Measurements from ENCODE around the gene BOK. TPM values are rescaled to one million over a fixed set of nuclear protein-coding genes. Genes with fewer than 3 reads are reported as not detected.
"Not testable (repeated sequence)": the region's sequence is repeated elsewhere in the genome, so short reads cannot be mapped to it uniquely, and the experiment has no call there.

The BOK gene
- total RNA-seq, 2 experiments from 2014 or later: 0.09 to 0.64 TPM

- ChIA-PET POLR2A (no interaction called here), CTCF (no interaction called here)
- Mint-ChIP-seq H3K4me3 (no peak overlapping the region), H3K27me3 (no peaks in the 10 kb centered on the region), H3K27ac (no peak overlapping the region), H3K4me1 (no peaks in the 10 kb centered on the region), H3K9me3 (ENCODE audit: low read depth) (no peaks in the 10 kb centered on the region), H3K36me3 (ENCODE audit: low read depth) (peaks cover 2% of the 10 kb centered on the region)
- DNase-seq (no peak), ATAC-seq (no peak)
- intact Hi-C loops (cut with DNase I, micrococcal nuclease): no loop called here
These were observed 13.5 kb downstream of the BOK start for GRCh38 chr2:241571821-241572620.

GRCh38 chr2:241572915-241573651, 14.5 kb downstream of the BOK start:
- H3K36me3 Mint-ChIP-seq (ENCODE audit: low read depth); H3K27ac Mint-ChIP-seq; H3K9me3 Mint-ChIP-seq (ENCODE audit: low read depth); H3K4me3 Mint-ChIP-seq; intact Hi-C loops (cut with DNase I, micrococcal nuclease); H3K4me1 Mint-ChIP-seq; CTCF ChIA-PET; ATAC-seq; POLR2A ChIA-PET; H3K27me3 Mint-ChIP-seq; DNase-seq: not testable (repeated sequence)

- Mint-ChIP-seq H3K9me3 (ENCODE audit: low read depth) (no peaks in the 10 kb centered on the region), H3K4me1 (no peaks in the 10 kb centered on the region), H3K27me3 (no peaks in the 10 kb centered on the region), H3K27ac (no peak overlapping the region), H3K36me3 (ENCODE audit: low read depth) (peaks cover 5% of the 10 kb centered on the region), H3K4me3 (no peak overlapping the region)
- DNase-seq (no peak), ATAC-seq (no peak)
- POLR2A ChIA-PET: no interaction called here
- CTCF ChIA-PET: no interaction called here
- intact Hi-C loops (cut with DNase I, micrococcal nuclease): no loop called here
These were observed 15.2 kb downstream of the BOK start for GRCh38 chr2:241573741-241574140.

GRCh38 chr2:241574911-241575623, 16.5 kb downstream of the BOK start:
- Mint-ChIP-seq H3K4me1 (no peaks in the 10 kb centered on the region), H3K27me3 (no peaks in the 10 kb centered on the region), H3K27ac (no peak overlapping the region), H3K4me3 (no peak overlapping the region), H3K9me3 (ENCODE audit: low read depth) (no peaks in the 10 kb centered on the region), H3K36me3 (ENCODE audit: low read depth) (peaks cover 7% of the 10 kb centered on the region)
- no peak for ATAC-seq
- CTCF ChIA-PET: interaction anchor here (0.7 kb wide), 1 partner anchor 34 kb away, joined by 4 read pairs; no protein-coding TSS in a partner anchor
- POLR2A ChIA-PET: no interaction called here
- no peak for DNase-seq
- intact Hi-C loops (cut with DNase I, micrococcal nuclease): no loop called here

GRCh38 chr2:241575624-241576292, 17.2 kb downstream of the BOK start:
- Mint-ChIP-seq H3K4me3 (no peak overlapping the region), H3K36me3 (ENCODE audit: low read depth) (peaks cover 8% of the 10 kb centered on the region), H3K27ac (no peak overlapping the region), H3K4me1 (no peaks in the 10 kb centered on the region), H3K27me3 (no peaks in the 10 kb centered on the region), H3K9me3 (ENCODE audit: low read depth) (no peaks in the 10 kb centered on the region)
- intact Hi-C loops (cut with DNase I, micrococcal nuclease): no loop called here
- POLR2A ChIA-PET: no interaction called here
- no peak for DNase-seq
- CTCF ChIA-PET: no interaction called here
- no peak for ATAC-seq

GRCh38 chr2:241576293-241576654, 17.7 kb downstream of the BOK start:
- no peaks in the 10 kb centered on the region for H3K4me1 Mint-ChIP-seq
- no peaks in the 10 kb centered on the region for H3K27me3 Mint-ChIP-seq
- intact Hi-C loops (cut with DNase I, micrococcal nuclease): no loop called here
- DNase-seq (no peak), ATAC-seq (no peak)
- no peak overlapping the region for H3K27ac Mint-ChIP-seq
- CTCF ChIA-PET: no interaction called here
- peaks cover 8% of the 10 kb centered on the region for H3K36me3 Mint-ChIP-seq (ENCODE audit: low read depth)
- POLR2A ChIA-PET: no interaction called here
- H3K9me3 Mint-ChIP-seq (ENCODE audit: low read depth): no peaks in the 10 kb centered on the region
- no peak overlapping the region for H3K4me3 Mint-ChIP-seq

- Mint-ChIP-seq H3K27me3 (no peaks in the 10 kb centered on the region), H3K4me1 (no peaks in the 10 kb centered on the region), H3K36me3 (ENCODE audit: low read depth) (peaks cover 17% of the 10 kb centered on the region), H3K4me3 (no peak overlapping the region), H3K9me3 (ENCODE audit: low read depth) (no peaks in the 10 kb centered on the region), H3K27ac (no peak overlapping the region)
- DNase-seq (no peak), ATAC-seq (no peak)
- CTCF ChIA-PET: no interaction called here
- intact Hi-C loops (cut with DNase I, micrococcal nuclease): no loop called here
- POLR2A ChIA-PET: no interaction called here
These were observed 19.0 kb downstream of the BOK start for GRCh38 chr2:241577413-241578122.

- H3K9me3 Mint-ChIP-seq (ENCODE audit: low read depth): no peaks in the 10 kb centered on the region
- no peak overlapping the region for H3K4me3 Mint-ChIP-seq
- no peak for DNase-seq
- H3K4me1 Mint-ChIP-seq: no peaks in the 10 kb centered on the region
- intact Hi-C loops (cut with DNase I, micrococcal nuclease): no loop called here
- ATAC-seq: no peak
- ChIA-PET CTCF (no interaction called here), POLR2A (interaction anchor here (0.6 kb wide), 1 partner anchor 24 kb away, joined by 3 read pairs; no protein-coding TSS in a partner anchor)
- H3K27ac Mint-ChIP-seq: no peak overlapping the region
- no peaks in the 10 kb centered on the region for H3K27me3 Mint-ChIP-seq
- peaks cover 31% of the 10 kb centered on the region for H3K36me3 Mint-ChIP-seq (ENCODE audit: low read depth)
These were observed 20.7 kb downstream of the BOK start for GRCh38 chr2:241579281-241579680.

GRCh38 chr2:241582328-241582727, 23.8 kb downstream of the BOK start:
- H3K4me3 Mint-ChIP-seq: no peak overlapping the region
- intact Hi-C loops (cut with DNase I, micrococcal nuclease): no loop called here
- ATAC-seq: no peak
- peaks cover 44% of the 10 kb centered on the region for H3K36me3 Mint-ChIP-seq (ENCODE audit: low read depth)
- no peak overlapping the region for H3K27ac Mint-ChIP-seq
- POLR2A ChIA-PET: no interaction called here
- H3K9me3 Mint-ChIP-seq (ENCODE audit: low read depth): peaks cover 11% of the 10 kb centered on the region
- DNase-seq: no peak
- no peaks in the 10 kb centered on the region for H3K4me1 Mint-ChIP-seq
- CTCF ChIA-PET: interaction anchor here (0.5 kb wide), 1 partner anchor 647 kb away, joined by 4 read pairs; no protein-coding TSS in a partner anchor
- H3K27me3 Mint-ChIP-seq: no peaks in the 10 kb centered on the region

- POLR2A ChIA-PET: no interaction called here
- Mint-ChIP-seq H3K36me3 (ENCODE audit: low read depth) (peaks cover 44% of the 10 kb centered on the region), H3K4me1 (no peaks in the 10 kb centered on the region), H3K4me3 (no peak overlapping the region), H3K9me3 (ENCODE audit: low read depth) (peaks cover 11% of the 10 kb centered on the region), H3K27me3 (no peaks in the 10 kb centered on the region), H3K27ac (no peak overlapping the region)
- CTCF ChIA-PET: interaction anchor here (0.5 to 1.0 kb wide), 2 partner anchors 282 to 647 kb away, joined by 4 read pairs; no protein-coding TSS in a partner anchor
- DNase-seq (no peak), ATAC-seq (no peak)
- intact Hi-C loops (cut with DNase I, micrococcal nuclease): no loop called here
These were observed 24.3 kb downstream of the BOK start for GRCh38 chr2:241582806-241583205.

GRCh38 chr2:241584436-241584835, 25.9 kb downstream of the BOK start:
- Mint-ChIP-seq H3K9me3 (ENCODE audit: low read depth) (peaks cover 13% of the 10 kb centered on the region), H3K27ac (no peak overlapping the region), H3K4me1 (no peaks in the 10 kb centered on the region), H3K36me3 (ENCODE audit: low read depth) (peaks cover 39% of the 10 kb centered on the region), H3K4me3 (no peak overlapping the region), H3K27me3 (no peaks in the 10 kb centered on the region)
- no peak for DNase-seq
- ATAC-seq: no peak
- CTCF ChIA-PET: no interaction called here
- POLR2A ChIA-PET: no interaction called here
- intact Hi-C loops (cut with DNase I, micrococcal nuclease): no loop called here
